GM19239 (cell line): Measurements from ENCODE around the gene DHX32.
"Not testable (repeated sequence)": the region's sequence is repeated elsewhere in the genome, so short reads cannot be mapped to it uniquely, and the experiment has no call there.

Experiments
- DNase-seq: peaks from one replicate; pipeline ENCODE4 v3.0.0; 2011; ENCODE audit warnings: low spot score; ENCODE audit not compliant: insufficient read length
- FAIRE-seq: peaks from 2 replicates; lab custom pipeline; 2011; peaks lifted over from hg19 to GRCh38; lab: Jason Lieb, UNC

Gene DHX32

DNA sequence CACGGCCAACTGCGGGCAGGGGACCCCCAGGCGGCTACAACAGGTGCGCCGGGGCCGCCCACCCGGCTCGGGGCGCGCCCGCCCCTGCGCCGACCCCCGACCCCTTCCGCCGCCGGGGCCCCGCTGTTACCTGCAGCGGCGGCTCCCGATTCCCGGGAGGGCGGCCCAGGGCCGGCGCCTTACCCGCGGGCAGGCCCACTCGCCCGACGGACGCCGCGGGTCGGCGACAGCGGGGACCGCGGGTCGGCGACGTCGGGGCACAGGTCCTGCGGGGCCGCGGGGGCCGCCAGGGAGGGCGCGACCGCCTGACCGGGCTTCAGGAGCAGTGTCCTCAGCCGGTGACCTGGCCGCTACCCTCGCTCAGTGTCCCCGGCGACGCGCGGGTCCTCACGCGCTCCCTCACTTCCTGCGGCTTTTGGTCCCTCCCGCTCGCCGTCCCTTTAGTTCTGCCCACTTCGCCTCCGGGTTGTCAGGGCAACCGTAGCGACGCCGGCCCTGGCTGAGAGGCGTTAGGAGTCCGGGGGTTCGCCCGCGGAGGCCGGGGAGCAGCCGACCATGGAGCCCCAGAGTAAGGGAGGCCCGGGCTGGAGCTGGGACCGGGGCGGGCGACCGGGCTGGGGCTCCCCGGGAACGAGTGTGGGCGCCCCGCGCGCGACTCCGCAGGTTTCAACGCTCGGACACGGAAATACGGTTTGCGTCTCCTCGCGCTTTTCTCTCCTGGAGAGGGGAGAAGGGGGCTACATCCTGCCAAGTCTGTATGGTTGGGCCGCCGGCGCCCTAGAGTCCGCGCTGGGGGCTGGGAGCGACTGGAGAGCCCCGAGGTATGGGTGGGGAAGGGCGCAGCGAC is 15.2 kb upstream of the DHX32 start, which contains the start of gene FANK1:
FANK1 (plus strand) TSS at position 477 of the 847 bp plus-strand sequence; CDS start at position 556, 79 bp downstream.
- FAIRE-seq: not testable (repeated sequence)
- peak; percentile 75 for DNase-seq

- not testable (repeated sequence) for FAIRE-seq, DNase-seq
These were observed 14.3 kb upstream of the DHX32 start for GRCh38 chr10:125895130-125896087.

DNA sequence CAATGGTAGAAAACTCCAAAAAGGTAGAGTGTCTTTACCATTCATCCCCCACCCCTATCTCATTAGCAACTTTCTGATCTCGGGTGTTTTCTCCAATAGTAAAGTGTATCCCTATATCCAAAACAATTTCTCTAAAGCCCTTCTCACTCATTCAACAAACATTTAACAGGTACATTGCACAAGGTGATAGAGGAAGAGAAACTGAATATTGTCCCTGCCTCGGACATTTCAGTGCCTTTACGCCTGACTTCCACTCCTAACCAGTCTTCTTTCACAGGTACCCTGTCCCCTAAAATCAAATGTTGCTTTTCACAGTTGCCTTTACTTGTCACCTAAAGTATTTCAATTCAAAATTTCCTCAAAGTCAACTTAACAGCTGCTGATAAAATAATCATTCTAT is 13.1 kb upstream of the DHX32 start:
- not testable (repeated sequence) for DNase-seq, FAIRE-seq

GRCh38 chr10:125892402-125892801 is 11.3 kb upstream of the DHX32 start:
- FAIRE-seq: not testable (repeated sequence)

GRCh38 chr10:125889441-125889840 is 8.3 kb upstream of the DHX32 start:
- DNase-seq, FAIRE-seq: not testable (repeated sequence)

More at GRCh38 chr10:125892402-125892801, 11.3 kb upstream of the DHX32 start:
- DNase-seq: not testable (repeated sequence)

DNA sequence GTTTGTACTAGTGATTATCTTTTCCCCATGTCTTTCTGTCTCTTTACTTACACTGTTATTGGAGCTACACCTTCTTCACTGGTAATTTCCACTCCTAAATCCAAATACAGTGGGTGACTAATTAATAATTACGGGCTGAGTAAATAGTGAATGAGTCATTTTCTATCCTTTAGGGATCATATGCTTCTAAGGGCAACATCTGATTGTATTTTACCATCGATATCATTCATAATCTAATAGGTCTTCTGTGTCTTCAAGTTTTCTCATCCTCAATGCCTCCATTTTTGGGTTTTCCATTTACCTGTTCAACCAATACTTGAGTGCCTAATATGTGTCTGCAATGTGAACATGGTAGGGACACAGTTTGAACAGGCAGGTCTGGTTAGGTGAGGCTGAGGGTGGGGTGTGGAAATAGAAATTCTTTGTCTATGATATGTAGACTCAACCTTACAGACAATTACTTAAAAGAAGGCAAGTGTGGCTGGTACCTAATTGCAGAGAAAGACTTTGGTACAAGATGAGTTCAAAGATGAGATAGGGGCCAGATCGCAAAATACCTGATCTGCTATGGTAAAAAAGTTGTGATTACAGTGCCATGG is 5.9 kb upstream of the DHX32 start:
- FAIRE-seq (no peak), DNase-seq (no peak)

DNA sequence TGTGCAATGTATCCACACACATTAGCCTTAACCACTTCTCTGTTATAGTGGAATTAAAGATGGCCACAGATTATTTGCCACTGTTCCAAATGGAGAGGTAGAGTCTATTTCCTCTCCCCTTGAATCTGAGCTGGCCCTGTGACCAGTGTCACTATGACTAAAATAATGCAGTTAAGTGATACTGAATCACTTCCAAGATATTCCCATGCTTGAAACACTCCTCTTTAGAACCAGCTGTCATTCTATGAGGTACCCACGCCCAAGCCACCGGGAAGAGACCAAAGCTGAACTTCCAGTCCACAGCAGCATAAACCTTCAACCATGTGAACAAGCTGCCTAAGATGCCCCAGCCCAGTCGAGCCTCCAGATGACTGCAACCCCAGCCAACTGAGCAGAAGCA is 2.1 kb upstream of the DHX32 start:
- no peak for FAIRE-seq

DNA sequence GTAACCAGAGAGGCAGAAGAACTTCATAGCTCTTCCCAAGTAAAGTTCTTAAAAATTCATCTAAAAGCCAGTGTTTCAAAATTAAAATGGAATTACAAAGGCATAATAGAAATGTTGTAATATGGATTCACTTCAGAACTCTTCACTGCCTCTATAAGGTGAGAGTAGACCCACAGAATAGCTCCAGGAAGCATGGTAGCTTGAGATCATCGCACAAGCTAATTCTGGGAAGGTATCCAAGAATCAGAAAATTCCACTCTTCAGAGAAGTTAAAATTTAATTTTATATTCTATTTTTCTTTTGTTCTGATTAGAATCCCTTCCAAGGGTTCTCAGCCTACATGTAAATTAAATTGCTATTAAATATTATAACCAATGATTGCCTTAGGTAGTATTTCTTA is 1.5 kb upstream of the DHX32 start:
- DNase-seq: no peak
- FAIRE-seq: no peak

More for the DNA sequence above, 2.1 kb upstream of the DHX32 start:
- no peak for DNase-seq

DNA sequence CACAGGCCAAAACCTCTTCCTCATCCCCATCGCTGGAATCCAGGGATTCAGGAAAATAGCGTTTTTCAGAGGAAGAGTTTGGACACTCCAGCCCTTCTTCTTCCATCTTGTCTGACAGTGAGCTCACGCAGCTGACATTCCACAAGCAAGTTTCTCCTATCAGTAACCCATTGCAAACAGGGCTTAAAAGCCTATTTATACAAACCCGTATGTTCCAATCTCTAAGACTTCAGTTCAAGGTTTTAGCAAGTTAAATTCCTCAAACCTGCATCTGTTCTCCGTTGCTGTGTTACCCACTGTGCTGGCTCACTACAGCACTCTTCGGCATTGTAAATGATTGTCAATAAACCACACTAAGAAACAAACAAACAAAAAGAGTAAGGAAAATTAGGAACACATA is 373 bp downstream of the DHX32 start:
- FAIRE-seq (no peak), DNase-seq (no peak)

DNA sequence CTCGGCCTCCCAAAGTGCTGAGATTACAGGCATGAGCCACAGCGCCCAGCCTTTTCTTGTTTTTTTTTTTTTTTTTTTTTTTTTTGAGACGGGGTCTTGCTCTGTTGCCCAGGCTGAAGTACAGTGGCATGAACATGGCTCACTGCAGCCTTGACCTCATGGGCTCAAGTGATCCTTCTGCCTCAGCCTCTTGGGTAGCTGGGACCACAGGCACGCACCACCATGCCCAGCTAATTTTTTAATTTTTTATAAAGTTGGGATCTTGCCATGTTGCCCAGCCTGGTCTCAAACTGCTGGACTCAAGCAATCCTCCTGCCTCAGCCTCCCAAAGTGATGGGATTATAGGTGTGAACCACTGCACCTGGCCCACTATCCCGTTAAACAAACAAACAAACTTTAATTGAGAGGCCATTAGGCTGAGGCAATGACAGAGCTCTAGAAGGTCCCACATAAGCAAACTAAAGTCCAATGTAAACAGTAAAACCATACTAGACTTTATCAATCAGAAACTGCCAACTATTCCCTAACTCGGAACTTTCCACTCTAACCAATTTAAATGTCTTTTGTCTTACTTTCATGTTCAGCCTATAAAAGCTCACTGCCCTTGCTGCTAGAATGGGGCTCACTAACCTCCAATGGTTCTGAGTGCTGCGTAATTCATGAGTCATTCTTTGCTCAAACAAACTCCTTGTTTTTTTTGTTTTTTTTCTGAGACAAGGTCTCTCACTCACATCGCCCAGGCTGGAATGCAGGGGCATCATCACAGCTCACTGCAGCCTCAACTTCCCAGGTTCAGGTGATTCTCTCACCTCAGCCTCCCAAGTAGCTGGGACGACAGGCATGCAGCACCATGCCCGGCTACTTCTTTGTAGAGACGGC is 1.9 kb downstream of the DHX32 start:
- DNase-seq: no peak
- FAIRE-seq: no peak

DNA sequence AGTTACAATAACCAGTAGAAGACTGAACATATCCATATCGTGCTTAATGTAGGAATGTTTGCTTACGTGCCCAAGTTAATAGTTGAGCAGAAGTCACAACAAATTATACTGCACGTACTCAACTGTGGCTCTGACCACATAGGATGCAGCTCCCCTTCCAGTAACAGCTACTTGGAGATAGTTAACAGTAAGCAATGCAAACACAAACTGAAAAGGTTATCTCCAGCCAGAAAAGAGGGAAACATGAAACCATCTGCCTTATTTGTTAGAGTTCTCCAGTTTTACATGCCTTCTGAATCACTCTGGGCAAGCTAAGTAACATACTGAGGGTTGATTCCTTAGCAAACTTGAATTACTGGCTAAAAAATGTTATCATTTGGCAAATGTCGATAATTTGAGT is 9.8 kb downstream of the DHX32 start:
- DNase-seq: no peak
- no peak for FAIRE-seq

- FAIRE-seq (peak; percentile 85), DNase-seq (no peak)
These were observed 12.6 kb downstream of the DHX32 start for GRCh38 chr10:125868372-125868975.

GRCh38 chr10:125866421-125867029 is 14.6 kb downstream of the DHX32 start:
- FAIRE-seq: no peak

DNA sequence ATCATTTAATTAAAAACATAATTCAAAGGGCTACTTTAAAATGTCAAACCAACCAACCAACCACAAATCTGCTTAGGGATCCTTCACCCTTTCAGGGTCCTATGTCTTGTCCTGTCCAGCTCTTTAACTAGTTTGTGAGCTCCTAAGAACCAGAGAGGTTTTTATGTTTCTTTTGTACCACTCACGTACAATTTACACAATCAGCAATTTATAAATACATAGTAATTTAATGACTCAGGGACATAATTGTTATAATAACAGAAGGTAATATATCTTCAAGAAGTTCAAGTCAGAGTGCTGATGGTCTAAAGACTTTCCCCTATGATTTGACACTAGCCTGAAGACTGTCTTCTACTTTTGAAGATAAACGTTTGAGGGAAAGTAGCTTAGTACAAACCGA is 16.0 kb downstream of the DHX32 start:
- FAIRE-seq: no peak
- no peak for DNase-seq

More at GRCh38 chr10:125866421-125867029, 14.6 kb downstream of the DHX32 start:
- no peak for DNase-seq

- DNase-seq (no peak), FAIRE-seq (peak; percentile 39)
These were observed 21.8 kb downstream of the DHX32 start for GRCh38 chr10:125859128-125859817.

DNA sequence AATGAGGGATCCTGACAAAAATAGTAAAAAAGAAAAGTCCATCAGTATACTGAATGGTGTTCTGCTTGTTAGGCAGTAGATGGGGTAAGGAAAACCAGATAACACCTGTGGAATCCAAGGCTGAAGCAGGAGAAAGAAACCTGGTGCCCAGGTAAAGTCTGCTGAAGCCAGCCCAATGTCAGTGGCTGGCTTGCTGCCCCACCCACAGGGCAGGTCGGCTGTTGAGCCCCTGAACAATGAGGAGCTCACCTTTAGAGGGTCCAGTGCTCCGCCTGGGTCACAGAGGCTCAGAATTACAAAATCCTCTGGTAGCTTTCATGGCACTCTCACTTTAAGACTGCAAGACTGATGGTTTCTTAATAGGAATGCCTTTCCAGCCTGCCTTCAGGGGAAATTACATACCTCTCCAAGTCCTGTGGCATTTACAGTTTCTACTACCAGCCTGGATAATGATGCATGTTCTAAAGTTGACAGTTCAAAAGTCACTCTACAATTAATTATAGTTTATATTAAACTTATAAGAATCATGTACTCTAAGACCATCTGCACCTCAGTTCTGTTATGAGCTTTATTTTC is 23.8 kb downstream of the DHX32 start:
- DNase-seq (no peak), FAIRE-seq (no peak)

- no peak for FAIRE-seq
- DNase-seq: no peak
These were observed 28.6 kb downstream of the DHX32 start for GRCh38 chr10:125852487-125852886.
